GM18526 (cell line): ENCODE results near the gene TEX54.
A peak's percentile ranks its signal among the peaks of the same experiment; 100 is the strongest.

ENCODE experiments used
- POLR2A ChIP-seq: IDR thresholded peaks from 3 replicates; pipeline ENCODE4 v1.6.1; 2011; ENCODE audit not compliant: insufficient read length; ENCODE audit errors: extremely low read depth

Gene TEX54

DNA sequence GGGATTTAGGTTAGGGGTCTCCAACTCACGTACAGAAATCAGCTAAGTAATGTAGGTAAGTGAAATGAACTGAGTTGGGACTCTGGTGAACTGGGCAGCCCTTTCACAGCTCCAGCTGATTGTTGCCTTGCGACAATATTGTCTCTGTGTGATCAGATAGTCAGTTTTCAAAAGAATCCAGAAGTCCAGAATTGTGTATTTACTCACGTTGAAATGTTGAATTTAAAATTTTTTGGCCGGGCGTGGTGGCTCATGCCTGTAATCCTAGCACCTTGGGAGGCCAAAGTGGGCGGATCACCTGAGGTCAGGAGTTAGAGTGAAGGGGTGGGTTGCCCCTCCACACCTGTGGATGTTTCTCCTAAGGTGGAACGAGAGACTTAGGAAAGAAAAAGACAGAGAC lies 25.6 kb upstream of the TEX54 start:
- no peak for TF ChIP-seq POLR2A

- TF ChIP-seq POLR2A, result no peak
Observed at GRCh38 chr11:62857541-62857982, 24.9 kb upstream of the TEX54 start.

DNA sequence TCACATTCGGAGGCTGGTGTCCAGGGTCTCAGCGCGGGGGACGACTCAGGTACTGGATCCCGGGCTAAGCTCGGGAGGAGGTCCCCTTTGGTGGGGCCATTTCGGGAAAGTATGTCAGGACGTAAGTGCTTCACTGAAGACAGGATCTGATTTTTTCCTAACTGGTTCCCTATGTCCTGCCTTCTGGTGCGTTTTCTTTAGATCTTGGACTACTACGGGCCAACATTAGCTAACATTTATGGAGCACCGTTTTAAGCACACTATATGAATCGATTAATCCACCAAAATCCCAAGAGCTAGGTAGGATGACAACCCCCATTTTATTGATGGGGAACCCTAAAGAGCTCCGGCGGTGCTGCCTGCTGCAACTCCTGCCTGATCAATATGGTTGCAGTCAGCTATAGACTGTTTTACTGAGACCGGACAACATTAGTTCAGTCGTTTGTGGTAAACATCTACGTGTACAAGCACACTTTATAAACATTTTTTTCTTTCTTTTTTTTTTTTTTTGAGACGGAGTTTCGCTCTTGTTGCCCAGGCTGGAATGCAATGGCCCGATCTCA lies 23.8 kb upstream of the TEX54 start:
- TF ChIP-seq POLR2A, result no peak

- TF ChIP-seq POLR2A, result peak; percentile 99
Observed at GRCh38 chr11:62855571-62856332, 23.1 kb upstream of the TEX54 start.

DNA sequence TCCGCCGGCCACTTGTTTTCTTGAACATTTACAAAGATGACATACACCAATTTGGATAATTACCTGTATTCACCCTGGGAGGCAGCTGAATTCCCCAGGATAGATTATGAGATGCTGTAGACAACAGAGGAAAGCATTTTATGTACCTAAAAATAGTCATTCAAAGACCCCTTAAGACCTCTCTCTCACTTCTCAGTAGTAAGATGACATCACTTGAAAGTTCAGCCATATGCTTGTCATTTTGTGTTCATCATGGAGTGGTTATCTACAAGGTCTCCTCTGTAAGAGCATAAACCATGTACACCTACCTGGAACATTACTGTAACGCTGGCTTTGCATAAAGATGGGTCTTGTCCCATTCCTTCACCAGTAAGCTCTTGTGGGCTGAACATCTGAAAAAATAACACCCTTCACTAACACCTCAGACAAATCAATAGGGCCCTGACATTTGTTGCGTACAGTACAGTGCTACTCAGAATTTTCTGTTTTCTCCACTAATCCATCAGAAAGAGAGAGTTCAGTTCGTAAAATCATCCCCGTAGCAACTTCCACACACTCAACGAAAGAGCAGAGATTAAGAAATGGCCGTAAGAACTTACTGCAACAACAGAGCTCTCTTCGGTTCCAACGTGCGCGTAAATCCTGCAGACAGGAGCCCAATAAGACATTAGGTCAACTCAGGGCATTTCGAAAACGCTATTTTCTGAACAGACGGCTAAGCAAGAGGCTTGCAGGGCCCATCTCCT lies 22.4 kb upstream of the TEX54 start:
- peak; percentile 6 for TF ChIP-seq POLR2A

DNA sequence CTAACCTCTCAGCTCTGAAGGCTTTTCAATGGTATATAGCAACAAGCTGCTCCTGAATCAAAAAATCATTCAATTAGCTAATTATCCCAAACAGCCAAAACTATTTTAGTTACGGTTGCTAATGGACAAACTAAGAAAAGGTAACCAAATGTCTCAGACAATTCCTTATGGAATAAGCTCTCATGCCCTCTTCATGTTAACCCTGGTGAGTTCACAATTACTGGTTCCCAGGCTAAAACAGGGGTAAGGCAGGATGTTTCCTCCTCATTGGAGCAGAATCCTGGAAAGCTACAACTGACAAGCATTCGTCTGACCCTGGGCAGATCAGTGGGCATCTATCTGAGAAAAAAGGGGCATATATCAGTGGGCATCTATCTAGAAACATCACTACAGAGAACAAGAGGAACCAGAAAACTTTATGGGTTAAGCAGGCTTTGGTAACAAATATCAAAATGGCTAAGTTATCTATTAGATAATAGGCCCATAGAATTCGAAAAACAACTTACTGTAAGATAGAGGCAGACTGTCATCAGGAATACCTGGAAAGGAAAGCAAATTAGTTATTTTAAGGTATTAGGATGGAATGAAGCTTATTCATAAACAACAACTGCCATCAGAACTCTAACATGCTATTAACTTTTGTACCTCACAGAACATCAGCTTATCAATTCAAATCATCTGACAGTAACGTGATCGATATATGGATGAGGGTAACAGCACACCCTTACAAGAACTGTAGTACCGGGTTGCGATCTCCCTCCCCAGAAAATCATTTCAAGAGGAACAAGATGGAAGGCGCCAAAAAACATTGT lies 21.6 kb upstream of the TEX54 start:
- peak; percentile 15 for TF ChIP-seq POLR2A

DNA sequence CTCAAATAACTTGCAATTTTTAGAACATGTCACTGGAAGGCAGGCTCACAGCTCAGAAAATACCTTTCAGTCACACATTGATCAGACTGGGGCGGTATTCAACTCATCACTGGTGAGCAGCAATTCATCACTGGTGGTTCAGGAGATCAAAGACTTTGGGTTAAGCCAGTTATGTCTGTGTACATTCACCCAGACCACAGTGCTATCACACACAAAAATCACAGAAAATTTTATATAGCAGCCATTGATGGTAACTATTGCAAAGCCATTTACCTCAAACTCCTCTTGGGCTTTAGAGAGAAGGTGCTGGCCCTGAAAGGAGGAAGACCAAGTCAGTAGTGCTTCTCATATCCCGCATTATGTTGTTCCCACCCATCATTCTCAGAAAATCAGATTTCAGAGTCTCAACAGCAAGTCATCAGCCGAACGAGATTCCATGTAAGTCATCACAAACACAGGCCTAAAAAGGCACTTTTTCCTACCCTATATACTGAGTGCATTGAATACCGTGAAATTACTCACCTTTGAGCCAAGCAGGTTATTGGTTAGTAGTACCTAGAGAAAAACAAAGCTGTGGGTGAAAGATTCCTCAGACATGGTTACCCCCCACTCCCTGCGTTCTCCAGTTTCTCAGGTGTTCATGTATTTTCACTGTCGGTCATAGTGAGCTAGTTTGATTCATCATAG lies 20.8 kb upstream of the TEX54 start:
- no peak for TF ChIP-seq POLR2A

- no peak for TF ChIP-seq POLR2A
Observed at GRCh38 chr11:62852523-62853188, 20.0 kb upstream of the TEX54 start.

- TF ChIP-seq POLR2A, result no peak
Observed at GRCh38 chr11:62851807-62852522, 19.3 kb upstream of the TEX54 start.

GRCh38 chr11:62850911-62851806 lies 18.5 kb upstream of the TEX54 start:
- TF ChIP-seq POLR2A, result peak; percentile 44

GRCh38 chr11:62847767-62848314 lies 15.2 kb upstream of the TEX54 start:
- TF ChIP-seq POLR2A, result no peak

DNA sequence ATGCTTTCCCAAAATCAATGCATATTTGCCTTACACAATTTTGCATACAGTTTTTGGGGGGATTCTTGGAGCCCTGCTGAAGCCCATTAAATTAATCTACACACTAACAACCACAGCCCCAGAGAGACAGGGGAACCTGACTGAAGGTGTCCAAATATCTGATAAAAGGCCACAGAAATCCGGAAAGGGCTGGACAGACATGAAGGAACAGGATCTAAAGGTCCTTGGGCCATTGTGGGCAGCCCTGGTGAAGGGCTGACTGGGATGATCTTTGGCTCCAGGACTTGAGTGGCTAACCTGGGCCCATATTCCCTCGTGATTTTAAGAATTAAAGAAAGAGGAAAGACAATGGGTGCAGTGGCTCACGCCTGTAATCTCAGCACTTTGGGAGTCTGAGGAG lies 13.5 kb upstream of the TEX54 start:
- TF ChIP-seq POLR2A, result no peak
